K562 (cell line): ENCODE results near the gene BMAL2. TPM values are rescaled to one million over a fixed set of nuclear protein-coding genes. Genes with fewer than 3 reads are reported as not detected.

Source experiments
- ATAC-seq: fragments of 200-7000 bp; cut with Tn5 transposase; 3 replicates; pipeline ENCODE4 v1.9.1; 2020; ENCODE audit warnings: moderate library complexity
- BruUV-seq: library from RNA; stranded (reverse); fragments of 400-500 nt; replicated peaks from 2 replicates; lab custom pipeline; 2021; lab: Mats Ljungman, UMichigan
- CTCF ChIA-PET: fragments of 300-600 bp; formaldehyde crosslinking; extraction: SDS; loops from one replicate; lab custom pipeline; 2021; ENCODE audit warnings: low intra/inter-chr PET ratio; lab: Yijun Ruan, JAX
- POLR2A ChIA-PET: fragments of 300-600, 350-650 bp; sonication (Branson Sonifier 250); formaldehyde crosslinking; extraction: SDS; loops from one replicate; lab custom pipeline; 2021; ENCODE audit warnings: antibody characterized with exemption, inconsistent platforms; lab: Yijun Ruan, JAX
- DNase-seq, 4 experiments: peaks; one replicate each; pipeline versions ENCODE4 v3.0.0 to v3.0.0-alpha.2; 2011 to 2018; ENCODE audit warnings: low spot score in 3 of 4, mixed read lengths in 3 of 4; ENCODE audit errors: extremely low read depth in 1 of 4
- FAIRE-seq: peaks from 2 replicates; lab custom pipeline; 2011; peaks lifted over from hg19 to GRCh38; lab: Jason Lieb, UNC
- H2AFZ ChIP-seq: 2 replicates; pipeline ENCODE4 v1.6.0; 2011; ENCODE audit warnings: low read depth, low read length, control low read depth, inconsistent platforms
- H3K27ac ChIP-seq: fragments of 200-600 bp; 3 replicates; pipeline ENCODE4 v1.8.0; 2011; ENCODE audit warnings: low read depth, mild to moderate bottlenecking, control low read depth, inconsistent platforms, low read length, moderate library complexity, mixed read lengths; ENCODE audit errors: extremely low read depth
- H3K27me3 ChIP-seq, 2 experiments: fragments of 300-600 bp in 1 of 2; 2 replicates in 1 of 2; 3 replicates in 1 of 2; pipeline versions ENCODE4 v1.6.0 to v1.8.0; 2011; ENCODE audit warnings: inconsistent platforms in 2 of 2, low read length in 2 of 2, mild to moderate bottlenecking in 1 of 2, mixed read lengths in 1 of 2, moderate library complexity in 1 of 2; ENCODE audit not compliant: control insufficient read depth in 2 of 2, insufficient read depth in 2 of 2
- H3K36me3 ChIP-seq: fragments of 300-600 bp; 3 replicates; pipeline ENCODE4 v1.8.0; 2011; ENCODE audit warnings: mild to moderate bottlenecking, low read length, inconsistent platforms; ENCODE audit not compliant: control insufficient read depth, insufficient read depth
- H3K4me1 ChIP-seq, 2 experiments: fragments of 200-600 bp in 1 of 2; replicated peaks in 1 of 2; 2 replicates in 1 of 2; 3 replicates in 1 of 2; pipeline versions ENCODE4 v1.5.1 to v1.8.0; 2011; ENCODE audit warnings: inconsistent platforms in 2 of 2, low read length in 2 of 2, mild to moderate bottlenecking in 1 of 2, mixed read lengths in 1 of 2, moderate library complexity in 1 of 2; ENCODE audit not compliant: control insufficient read depth in 2 of 2, insufficient read depth in 2 of 2
- H3K4me2 ChIP-seq: 2 replicates; pipeline ENCODE4 v1.6.1; 2011; ENCODE audit warnings: low read length, control low read depth, inconsistent platforms, mixed read lengths; ENCODE audit not compliant: insufficient read depth
- H3K4me3 ChIP-seq: fragments of 200-600 bp; sonication (generic), shearing (Covaris generic); 2 replicates; pipeline ENCODE4 v1.5.1; 2016; ENCODE audit warnings: control low read depth, inconsistent platforms
- H3K79me2 ChIP-seq: fragments of 200-600 bp; 3 replicates; pipeline ENCODE4 v1.8.0; 2011; ENCODE audit warnings: low read length, inconsistent platforms; ENCODE audit not compliant: control insufficient read depth, insufficient read depth
- H3K9ac ChIP-seq, 2 experiments: 2 replicates each; pipeline versions ENCODE4 v1.6.0 to v1.6.1; 2011; ENCODE audit warnings: low read depth in 2 of 2, low read length in 2 of 2, control low read depth in 1 of 2, inconsistent platforms in 1 of 2, mild to moderate bottlenecking in 1 of 2, mixed read lengths in 1 of 2; ENCODE audit not compliant: insufficient read depth in 1 of 2
- H3K9me1 ChIP-seq: one replicate; pipeline ENCODE4 v1.6.0; 2011; ENCODE audit warnings: inconsistent platforms, mild to moderate bottlenecking, low read length, moderate library complexity; ENCODE audit not compliant: control insufficient read depth, insufficient read depth
- H3K9me3 ChIP-seq: replicated peaks from 2 replicates; pipeline ENCODE4 v1.5.1; 2011; ENCODE audit warnings: low read depth, low read length, inconsistent platforms; ENCODE audit not compliant: control insufficient read depth, insufficient read depth
- H4K20me1 ChIP-seq: replicated peaks from 2 replicates; pipeline ENCODE4 v1.6.1; 2011; ENCODE audit warnings: low read length, inconsistent platforms, mixed read lengths; ENCODE audit not compliant: control insufficient read depth, insufficient read depth
- ATF6 ChIP-seq: sonication (generic); formaldehyde crosslinking; IDR thresholded peaks from 2 replicates; pipeline ENCODE4 v1.4.0; 2020; ENCODE audit warnings: mild to moderate bottlenecking, missing genetic modification reagents
- CEBPB ChIP-seq: fragments of 450-650 bp; IDR thresholded peaks from 2 replicates; pipeline ENCODE4 v1.6.1; 2016; ENCODE audit warnings: missing genetic modification characterization, missing compliant biosample characterization
- DNMT1 ChIP-seq: fragments of 450-650 bp; IDR thresholded peaks from 2 replicates; pipeline ENCODE4 v1.6.1; 2016; ENCODE audit warnings: antibody characterized with exemption, mild to moderate bottlenecking
- SIN3B ChIP-seq: fragments of 450-650 bp; IDR thresholded peaks from 2 replicates; pipeline ENCODE4 v1.6.1; 2017; ENCODE audit warnings: low read depth, mild to moderate bottlenecking, moderate library complexity
- SUPT5H ChIP-seq: fragments of 450-650 bp; IDR thresholded peaks from 2 replicates; pipeline ENCODE4 v1.6.1; 2016
- ZBTB40 ChIP-seq, 2 experiments: fragments of 450-650 bp in 1 of 2; sonication (generic) in 1 of 2; formaldehyde crosslinking in 1 of 2; IDR thresholded peaks; 2 replicates each; pipeline versions ENCODE4 v1.7.1 to v1.9.0; 2016 to 2022; ENCODE audit warnings: inconsistent platforms in 1 of 2, mild to moderate bottlenecking in 1 of 2, missing genetic modification reagents in 1 of 2
- ZNF224 ChIP-seq: sonication (generic); formaldehyde crosslinking; IDR thresholded peaks from 2 replicates; pipeline ENCODE4 v1.8.0; 2022; ENCODE audit warnings: mild to moderate bottlenecking, missing genetic modification reagents
- ZNF324 ChIP-seq: fragments of 250-450 bp; sonication (Bioruptor Pico); IDR thresholded peaks from 2 replicates; pipeline ENCODE4 v1.4.0; 2020; ENCODE audit warnings: mild to moderate bottlenecking
- ZNF717 ChIP-seq: fragments of 250-450 bp; sonication (Bioruptor Pico); IDR thresholded peaks from 2 replicates; pipeline ENCODE4 v1.5.0; 2021
- ZNF830 ChIP-seq: fragments of 250-450 bp; sonication (Bioruptor Pico); IDR thresholded peaks from 2 replicates; pipeline ENCODE4 v1.5.0; 2021; ENCODE audit warnings: mild to moderate bottlenecking
- WGBS: fragments of 100-300 bp; shearing (Covaris generic); methylation state at CpG from one replicate; pipeline ENCODE4 v1.1.6; 2016; ENCODE audit warnings: low coverage, mixed read lengths; ENCODE audit not compliant: insufficient coverage; ENCODE audit errors: missing lambda C conversion rate; 5-methylcytosine and 5-hydroxymethylcytosine counted together
- in situ Hi-C: fragments of 300-500 bp; cut with MboI; formaldehyde crosslinking; loops from 4 replicates; pipeline ENCODE4 v1.15.0; 2018; ENCODE audit warnings: inconsistent platforms, mixed read lengths
- intact Hi-C: fragments of 100-400 bp; cut with micrococcal nuclease; formaldehyde crosslinking; loops from 2 replicates; pipeline ENCODE4 v1.14.2; 2022
- polyA plus RNA-seq, 8 experiments: library from polyadenylated mRNA; depleted of rRNA in 4 of 8; stranded (reverse) in 5 of 8; unstranded in 3 of 8; fragments of >200 nt; fragmentation: Nextera tagmentation in 2 of 8; fragmentation: Illumina TruSeq in 1 of 8; extraction: Ambion mirVana in 2 of 8; extraction: Trizol in 1 of 8; gene quantifications; 2 replicates each; pipeline versions ENCODE4 v1.2.1 to v1.2.3, GENCODE V29; 2011 to 2014; ENCODE audit warnings: inconsistent platforms in 1 of 8, missing spikeins in 1 of 8
- total RNA-seq, 7 experiments: library from RNA; depleted of rRNA in 6 of 7; stranded (reverse); fragments of >200 nt in 6 of 7; fragmentation: Illumina TruSeq in 2 of 7; extraction: Trizol in 2 of 7; gene quantifications; 2 replicates each; pipeline versions ENCODE4 v1.2.1 to v1.2.3, GENCODE V29; 2011 to 2021; ENCODE audit warnings: low replicate concordance in 1 of 7
- TF ChIP-seq, protein P1 (sequence below): fragments of 250-450 bp; sonication (Bioruptor Pico); IDR thresholded peaks from 2 replicates; pipeline ENCODE4 v1.4.0; 2020; ENCODE audit warnings: borderline replicate concordance

BMAL2 gene
- total and polyA plus RNA-seq, 9 of the 15 experiments (the other 6 are each of a cell fraction or from before 2014, with no cell fraction given), result 0.01 to 1.1 (median 0.50) TPM

DNA sequence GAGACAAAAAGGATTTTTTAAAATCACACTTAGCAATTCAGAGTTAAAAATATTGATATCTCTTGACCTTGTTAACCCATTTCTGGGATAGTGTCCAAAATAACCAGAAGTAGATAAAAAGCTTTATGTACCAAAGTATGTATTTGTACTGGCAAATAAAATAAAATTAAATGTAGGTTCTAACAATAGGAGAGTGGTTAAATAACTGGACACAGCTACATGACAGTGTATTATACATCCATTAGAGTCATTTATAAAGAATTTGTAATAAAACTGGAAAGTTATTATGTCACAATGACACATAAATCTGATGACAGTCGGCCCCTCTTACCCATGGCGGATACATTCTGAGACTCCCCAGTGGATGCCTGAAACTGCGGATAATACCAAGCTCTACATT lies 34.0 kb downstream of the BMAL2 start:
- in situ Hi-C loops, result no loop called here
- TF ChIP-seq CEBPB (no peak), ZNF324 (CRISPR knock-in tag) (no peak), ZNF717 (no peak), ATF6 (CRISPR knock-in tag) (no peak), ZNF830 (no peak), DNMT1 (no peak), SIN3B (no peak), SUPT5H (no peak), ZBTB40 (IDR thresholded peaks at IDR 0.05) (no peak), ZBTB40 (CRISPR knock-in tag; IDR thresholded peaks at IDR 0.05) (no peak), ZNF224 (no peak)
- TF ChIP-seq, protein P1, sequence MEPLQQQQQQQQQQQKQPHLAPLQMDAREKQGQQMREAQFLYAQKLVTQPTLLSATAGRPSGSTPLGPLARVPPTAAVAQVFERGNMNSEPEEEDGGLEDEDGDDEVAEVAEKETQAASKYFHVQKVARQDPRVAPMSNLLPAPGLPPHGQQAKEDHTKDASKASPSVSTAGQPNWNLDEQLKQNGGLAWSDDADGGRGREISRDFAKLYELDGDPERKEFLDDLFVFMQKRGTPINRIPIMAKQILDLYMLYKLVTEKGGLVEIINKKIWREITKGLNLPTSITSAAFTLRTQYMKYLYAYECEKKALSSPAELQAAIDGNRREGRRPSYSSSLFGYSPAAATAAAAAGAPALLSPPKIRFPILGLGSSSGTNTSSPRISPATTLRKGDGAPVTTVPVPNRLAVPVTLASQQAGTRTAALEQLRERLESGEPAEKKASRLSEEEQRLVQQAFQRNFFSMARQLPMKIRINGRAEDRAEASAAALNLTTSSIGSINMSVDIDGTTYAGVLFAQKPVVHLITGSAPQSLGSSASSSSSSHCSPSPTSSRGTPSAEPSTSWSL, result no peak

More for the DNA sequence above, 34.0 kb downstream of the BMAL2 start:
- Histone ChIP-seq H3K36me3 (no peaks in the 10 kb centered on the region), H3K4me1 (no peaks in the 10 kb centered on the region), H3K27ac (no peak overlapping the region), H4K20me1 (no peaks in the 10 kb centered on the region), H3K27me3 (no peaks in the 10 kb centered on the region; a peak in 1 of 5 replicates), H3K9me1 (no peaks in the 10 kb centered on the region), H3K9me3 (no peaks in the 10 kb centered on the region), H3K4me2 (no peak overlapping the region), H2AFZ (no peak overlapping the region), H3K79me2 (no peaks in the 10 kb centered on the region), H3K9ac (no peak overlapping the region), H3K4me3 (no peak overlapping the region)
- ChIA-PET CTCF (interaction anchor here (0.7 kb wide), 1 partner anchor 312 kb away, joined by 3 read pairs; no protein-coding TSS in a partner anchor), POLR2A (interaction anchor here (1.1 kb wide), 1 partner anchor 18 kb away, joined by 3 read pairs; no protein-coding TSS in a partner anchor)
- no peak for FAIRE-seq
- no peak for DNase-seq
- intact Hi-C loops, result no loop called here
- no TSS peak for BruUV-seq
- ATAC-seq, result no peak
- WGBS, result 12% methylated on average over 3 of the region's 3 CpGs
